Activated T-cell treated with anti-CD3 and anti-CD28 coated beads for 24 hours (primary cell): ENCODE data around the gene DHDH.
A peak's percentile ranks its signal among the peaks of the same experiment; 100 is the strongest.
"Not testable (repeated sequence)": the region's sequence is repeated elsewhere in the genome, so short reads cannot be mapped to it uniquely, and the experiment has no call there.

Experiments
- DNase-seq: peaks from one replicate; pipeline ENCODE4 v3.0.0-alpha.2; 2020; ENCODE audit warnings: low read depth

The DHDH gene

DNA sequence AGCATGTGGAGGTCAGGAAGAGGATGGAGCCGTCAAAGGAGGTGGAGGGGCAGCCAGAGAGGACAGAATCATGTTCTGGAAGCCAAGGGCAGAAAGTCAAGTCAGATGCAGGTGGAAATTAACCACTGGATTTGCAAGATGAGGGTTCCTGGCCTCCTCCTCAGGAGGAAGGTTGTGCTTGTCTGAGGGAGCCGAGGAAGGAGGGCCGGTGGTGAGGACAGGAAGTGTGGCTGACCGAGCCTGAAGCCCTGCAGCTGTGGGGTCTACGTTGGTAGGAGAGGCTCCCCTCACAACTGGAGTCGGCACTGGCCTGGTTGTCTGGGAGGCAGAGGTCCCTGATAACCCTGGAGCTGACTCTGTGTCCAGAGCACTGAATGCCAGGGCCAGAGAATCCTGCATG is 15.4 kb upstream of the DHDH start:
- no peak for DNase-seq

- no peak for DNase-seq
Observed at GRCh38 chr19:48918801-48919247, 14.7 kb upstream of the DHDH start.

DNA sequence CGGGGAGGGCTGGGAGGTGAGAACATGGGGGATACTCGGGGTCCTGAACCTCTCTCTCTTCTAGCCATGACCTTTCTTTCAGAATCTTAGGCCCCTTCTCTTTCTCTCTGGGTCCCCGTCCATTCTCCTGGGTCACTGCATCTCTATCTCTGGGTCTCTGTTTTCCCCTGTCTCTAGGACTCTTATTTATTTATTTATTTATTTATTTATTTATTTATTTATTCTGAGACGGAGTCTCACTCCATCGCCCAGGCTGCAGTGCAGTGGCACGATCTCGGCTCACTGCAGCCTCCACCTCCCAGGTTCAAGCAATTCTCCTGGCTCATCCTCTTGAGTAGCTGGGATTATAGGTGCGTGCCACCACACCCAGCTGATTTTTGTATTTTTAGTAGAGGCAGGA is 14.2 kb upstream of the DHDH start:
- DNase-seq = not testable (repeated sequence)

GRCh38 chr19:48920949-48921348 is 12.6 kb upstream of the DHDH start:
- DNase-seq = no peak

DNA sequence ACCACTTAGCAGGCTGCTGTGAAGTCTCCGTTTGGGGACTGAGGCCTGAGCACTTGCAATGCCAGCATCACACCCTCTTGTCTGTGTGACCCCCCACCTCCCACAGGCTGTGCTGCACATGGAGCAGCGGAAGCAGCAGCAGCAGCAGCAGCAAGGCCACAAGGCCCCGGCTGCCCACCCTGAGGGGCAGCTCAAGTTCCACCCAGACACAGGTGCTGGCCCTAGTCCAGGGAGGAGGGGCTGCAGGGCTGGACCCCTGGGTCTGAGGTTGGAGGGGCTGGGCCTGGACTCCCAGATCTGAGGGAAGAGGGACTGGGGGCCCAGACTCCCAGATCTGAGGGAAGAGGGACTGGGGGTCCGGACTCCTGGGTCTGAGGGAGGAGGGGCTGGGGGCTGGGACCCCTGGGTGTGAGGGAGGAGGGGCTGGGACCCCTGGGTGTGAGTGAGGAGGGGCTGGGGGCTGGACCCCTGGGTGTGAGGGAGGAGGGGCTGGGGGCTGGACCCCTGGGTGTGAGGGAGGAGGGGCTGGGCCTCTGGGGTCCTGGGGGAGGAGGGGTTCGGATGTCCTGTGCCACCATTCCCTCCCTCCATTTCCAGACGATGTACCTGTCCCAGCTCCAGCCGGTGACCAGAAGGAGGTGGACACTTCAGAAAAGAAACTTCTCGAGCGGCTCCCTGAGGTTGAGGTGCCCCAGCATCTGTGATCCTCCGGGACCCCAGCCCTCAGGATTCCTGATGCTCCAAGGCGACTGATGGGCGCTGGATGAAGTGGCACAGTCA is 11.6 kb upstream of the DHDH start:
- no peak for DNase-seq

DNA sequence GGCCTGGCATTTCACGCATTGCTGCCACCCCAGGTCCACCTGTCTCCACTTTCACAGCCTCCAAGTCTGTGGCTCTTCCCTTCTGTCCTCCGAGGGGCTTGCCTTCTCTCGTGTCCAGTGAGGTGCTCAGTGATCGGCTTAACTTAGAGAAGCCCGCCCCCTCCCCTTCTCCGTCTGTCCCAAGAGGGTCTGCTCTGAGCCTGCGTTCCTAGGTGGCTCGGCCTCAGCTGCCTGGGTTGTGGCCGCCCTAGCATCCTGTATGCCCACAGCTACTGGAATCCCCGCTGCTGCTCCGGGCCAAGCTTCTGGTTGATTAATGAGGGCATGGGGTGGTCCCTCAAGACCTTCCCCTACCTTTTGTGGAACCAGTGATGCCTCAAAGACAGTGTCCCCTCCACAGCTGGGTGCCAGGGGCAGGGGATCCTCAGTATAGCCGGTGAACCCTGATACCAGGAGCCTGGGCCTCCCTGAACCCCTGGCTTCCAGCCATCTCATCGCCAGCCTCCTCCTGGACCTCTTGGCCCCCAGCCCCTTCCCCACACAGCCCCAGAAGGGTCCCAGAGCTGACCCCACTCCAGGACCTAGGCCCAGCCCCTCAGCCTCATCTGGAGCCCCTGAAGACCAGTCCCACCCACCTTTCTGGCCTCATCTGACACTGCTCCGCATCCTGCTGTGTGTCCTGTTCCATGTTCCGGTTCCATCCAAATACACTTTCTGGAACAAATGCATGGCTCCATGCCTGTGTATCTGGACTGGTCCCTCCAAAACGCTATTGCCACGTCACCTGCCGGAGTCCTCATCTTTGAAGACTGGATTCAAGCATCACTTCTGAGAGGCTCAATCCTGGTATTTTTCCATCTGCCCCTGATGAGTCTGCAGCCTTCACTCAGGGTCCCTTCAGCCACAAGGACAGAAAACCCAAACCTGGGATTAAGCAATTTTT is 10.7 kb upstream of the DHDH start:
- no peak for DNase-seq

- no peak for DNase-seq
Observed at GRCh38 chr19:48925240-48925843, 8.2 kb upstream of the DHDH start.

- not testable (repeated sequence) for DNase-seq
Observed at GRCh38 chr19:48925890-48926289, 7.6 kb upstream of the DHDH start.

GRCh38 chr19:48926909-48927308 is 6.6 kb upstream of the DHDH start:
- peak; percentile 11 for DNase-seq

- DNase-seq = not testable (repeated sequence)
Observed at GRCh38 chr19:48927692-48928091, 5.8 kb upstream of the DHDH start.

DNA sequence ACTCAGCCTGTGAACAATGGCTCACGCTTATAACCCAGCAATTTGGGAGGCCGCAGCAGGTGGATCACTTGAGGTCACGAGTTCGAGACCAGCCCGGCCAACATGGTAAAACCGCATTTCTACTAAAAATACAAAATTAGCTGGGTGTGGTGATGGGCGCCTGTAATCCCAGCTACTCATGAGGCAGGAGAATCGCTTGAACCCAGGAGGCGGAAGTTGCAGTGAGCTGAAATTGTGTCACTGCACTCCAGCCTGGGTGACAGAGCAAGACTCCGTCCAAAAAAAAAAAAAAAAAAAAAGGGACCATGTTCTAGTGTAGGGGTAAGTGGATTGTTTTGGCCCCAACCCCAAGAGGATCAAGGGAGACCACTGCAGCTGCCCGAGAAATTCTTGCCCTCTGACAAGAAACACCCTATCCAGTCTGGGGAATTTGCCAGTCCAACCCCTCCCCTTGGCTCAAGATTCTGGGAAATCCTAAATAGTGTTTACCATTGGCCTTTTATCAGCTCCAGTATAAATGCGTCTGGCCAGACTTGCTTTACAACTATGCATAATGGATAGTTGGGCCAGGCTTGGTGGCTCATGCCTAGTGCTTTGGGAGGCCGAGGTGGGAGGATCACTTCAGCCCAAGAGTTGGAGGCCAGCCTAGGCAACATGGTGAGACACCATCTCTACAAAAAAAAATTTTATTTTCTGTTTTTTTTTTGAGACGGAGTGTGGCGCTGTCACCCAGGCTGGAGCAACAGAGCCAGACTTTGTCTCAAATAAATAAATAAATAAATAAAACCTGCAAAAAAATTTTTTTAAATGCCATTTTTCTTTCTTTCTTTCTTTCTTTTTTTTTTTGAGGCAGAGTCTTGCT is 5.1 kb upstream of the DHDH start:
- no peak for DNase-seq

- no peak for DNase-seq
Observed at GRCh38 chr19:48934837-48935236, 1.3 kb downstream of the DHDH start.

DNA sequence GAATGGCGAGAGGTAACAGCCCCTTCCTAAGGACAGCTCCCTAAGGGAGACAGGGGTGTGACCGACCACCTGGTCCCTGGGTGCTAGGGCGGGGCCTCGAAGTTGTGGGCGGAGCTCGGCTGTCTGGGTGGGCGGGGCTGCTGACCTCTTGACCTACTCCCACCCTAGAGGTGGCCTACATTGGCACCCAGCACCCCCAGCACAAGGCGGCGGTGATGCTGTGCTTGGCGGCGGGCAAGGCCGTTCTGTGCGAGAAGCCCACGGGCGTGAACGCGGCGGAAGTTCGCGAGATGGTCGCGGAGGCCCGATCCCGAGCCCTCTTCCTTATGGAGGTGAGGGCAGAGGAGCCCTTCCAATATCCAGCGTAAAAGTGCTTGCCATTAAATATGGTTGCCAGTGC is 2.4 kb downstream of the DHDH start:
- no peak for DNase-seq

DNA sequence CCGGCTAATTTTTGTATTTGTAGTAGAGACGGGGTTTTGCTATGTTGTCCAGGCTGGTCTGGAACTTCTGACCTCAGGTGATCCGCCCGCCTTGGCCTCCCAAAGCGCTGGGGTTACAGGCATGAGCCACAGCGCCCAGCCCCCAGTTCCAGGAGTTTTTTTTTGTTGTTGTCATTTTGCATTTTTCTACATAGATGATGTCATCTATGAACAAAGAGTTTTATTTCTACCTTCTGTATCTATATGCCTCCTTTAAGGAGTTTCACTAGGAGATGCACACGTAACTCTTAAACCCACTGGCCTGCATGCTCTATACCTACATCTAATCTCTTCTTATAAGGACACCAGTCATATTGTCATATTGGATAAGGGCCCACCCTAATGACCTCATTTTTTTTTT is 4.8 kb downstream of the DHDH start:
- DNase-seq = no peak

GRCh38 chr19:48940902-48941301 is 7.4 kb downstream of the DHDH start:
- DNase-seq = no peak

DNA sequence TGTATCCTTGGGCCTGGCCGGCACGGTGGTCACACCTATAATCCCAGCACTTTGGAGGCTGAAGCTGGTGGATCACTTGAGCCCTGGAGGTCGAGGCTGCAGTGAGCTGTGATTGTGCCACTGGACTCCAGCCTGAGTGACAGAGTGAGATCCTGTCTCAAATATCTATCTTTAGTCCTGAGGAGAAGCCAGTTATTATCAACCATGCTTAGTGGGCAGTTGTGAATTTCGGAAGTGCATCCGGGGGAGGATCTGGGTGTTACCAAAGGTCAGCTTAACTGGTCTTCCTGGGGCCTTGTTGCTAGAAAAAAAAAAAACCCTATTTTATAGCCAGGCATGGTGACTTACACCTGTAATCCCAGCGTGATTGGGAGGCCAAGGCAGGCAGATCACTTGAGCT is 9.6 kb downstream of the DHDH start:
- DNase-seq = no peak

GRCh38 chr19:48945415-48945814 is 11.9 kb downstream of the DHDH start:
- DNase-seq = no peak

DNA sequence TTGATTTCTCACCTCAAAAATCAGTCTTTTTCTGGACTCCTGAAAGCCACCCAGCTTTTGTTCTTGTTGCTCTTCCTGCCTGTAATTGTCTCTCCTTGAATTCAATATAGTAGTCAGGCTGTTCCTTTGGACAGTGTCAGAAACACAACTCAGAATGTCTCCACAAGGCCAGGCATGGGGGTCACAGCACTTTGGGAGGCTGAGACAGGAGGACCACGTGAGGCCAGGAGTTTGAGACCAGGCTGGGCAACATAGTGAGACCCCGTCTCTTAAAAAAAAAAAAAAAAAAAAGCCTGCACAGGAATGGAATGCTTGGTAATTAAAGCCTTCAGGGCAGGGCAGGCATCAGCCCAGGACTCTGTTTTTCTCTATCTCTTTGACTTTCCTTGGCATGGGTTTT is 12.3 kb downstream of the DHDH start:
- no peak for DNase-seq

- no peak for DNase-seq
Observed at GRCh38 chr19:48946463-48947257, 13.2 kb downstream of the DHDH start.

GRCh38 chr19:48947258-48947542 is 13.7 kb downstream of the DHDH start:
- no peak for DNase-seq

- no peak for DNase-seq
Observed at GRCh38 chr19:48950159-48950558, 16.7 kb downstream of the DHDH start.
